Subcutaneous adipose tissue (tissue), 4 donors: ENCODE measurements around the gene ROR1. TPM values are rescaled to one million over a fixed set of nuclear protein-coding genes. Genes with fewer than 3 reads are reported as not detected.

ENCODE experiments used
- CTCF ChIP-seq: fragments of 450-650 bp; IDR thresholded peaks from one replicate; pipeline ENCODE4 v1.5.1; 2016; ENCODE audit warnings: low read depth, mild to moderate bottlenecking, control low read depth, antibody characterized with exemption, moderate library complexity
- total RNA-seq, 4 donors: library from RNA; depleted of rRNA; stranded (reverse); fragments of >200 nt; gene quantifications; one replicate each; pipeline ENCODE4 v1.1.0, GENCODE V29; 2016

ROR1 gene
- total RNA-seq = 10 to 100 TPM in 1 of 4 donors, 1 to 10 TPM in 3; 5.8 to 10.2 (median 8.6) TPM

GRCh38 chr1:63773815-63774616 lies at the start of gene ROR1:
ROR1 (plus strand) TSS chr1:63774017.
- TF ChIP-seq CTCF = no peak

GRCh38 chr1:63724375-63724899 lies 49.4 kb upstream of the ROR1 start:
- no peak for TF ChIP-seq CTCF

- TF ChIP-seq CTCF = no peak
Observed at GRCh38 chr1:63728611-63729226, 45.1 kb upstream of the ROR1 start.

- no peak for TF ChIP-seq CTCF
Observed at GRCh38 chr1:63729227-63729620, 44.6 kb upstream of the ROR1 start.

- no peak for TF ChIP-seq CTCF
Observed at GRCh38 chr1:63730211-63730610, 43.6 kb upstream of the ROR1 start.

GRCh38 chr1:63731117-63732043 lies 42.4 kb upstream of the ROR1 start:
- no peak for TF ChIP-seq CTCF

- TF ChIP-seq CTCF = no peak
Observed at GRCh38 chr1:63732666-63733065, 41.2 kb upstream of the ROR1 start.
